GM19099 (cell line): ENCODE measurements around the gene GAGE12J.
"Not testable (repeated sequence)": the region's sequence is repeated elsewhere in the genome, so short reads cannot be mapped to it uniquely, and the experiment has no call there.

Experiments
- POLR2A ChIP-seq: IDR thresholded peaks from 3 replicates; pipeline ENCODE4 v1.6.1; 2011; ENCODE audit warnings: low read depth; ENCODE audit not compliant: insufficient read length; ENCODE audit errors: extremely low read depth

GAGE12J gene

GRCh38 chrX:49300703-49301102, 21.1 kb upstream of the GAGE12J start:
- no peak for TF ChIP-seq POLR2A

DNA sequence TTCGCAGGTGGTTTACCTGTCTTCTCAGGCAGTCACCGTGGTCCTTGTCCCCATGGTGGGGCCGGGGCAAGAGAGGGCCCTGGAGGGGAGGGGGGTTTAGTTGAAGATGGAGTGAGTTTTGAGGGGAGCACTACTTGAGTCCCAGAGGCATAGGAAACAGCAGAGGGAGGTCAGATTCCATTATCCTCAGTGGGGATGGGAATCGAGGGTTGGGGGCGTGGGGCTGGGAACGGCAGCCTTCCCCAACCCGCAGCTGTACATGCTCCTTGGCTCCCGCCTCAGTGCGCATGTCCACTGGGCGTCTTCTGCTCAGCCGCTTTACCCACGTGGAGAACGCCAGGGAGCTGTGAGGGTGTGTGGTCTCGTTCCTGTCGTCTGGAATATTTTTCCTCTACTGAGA, 18.5 kb upstream of the GAGE12J start, which contains the start of gene GAGE10:
TSS of gene GAGE10 (plus strand) at position 301 of the 400 bp plus-strand sequence. CDS start 1,214 bp downstream, outside the sequence.
- no peak for TF ChIP-seq POLR2A

- no peak for TF ChIP-seq POLR2A
Measured at GRCh38 chrX:49308604-49309269, 13.1 kb upstream of the GAGE12J start.

DNA sequence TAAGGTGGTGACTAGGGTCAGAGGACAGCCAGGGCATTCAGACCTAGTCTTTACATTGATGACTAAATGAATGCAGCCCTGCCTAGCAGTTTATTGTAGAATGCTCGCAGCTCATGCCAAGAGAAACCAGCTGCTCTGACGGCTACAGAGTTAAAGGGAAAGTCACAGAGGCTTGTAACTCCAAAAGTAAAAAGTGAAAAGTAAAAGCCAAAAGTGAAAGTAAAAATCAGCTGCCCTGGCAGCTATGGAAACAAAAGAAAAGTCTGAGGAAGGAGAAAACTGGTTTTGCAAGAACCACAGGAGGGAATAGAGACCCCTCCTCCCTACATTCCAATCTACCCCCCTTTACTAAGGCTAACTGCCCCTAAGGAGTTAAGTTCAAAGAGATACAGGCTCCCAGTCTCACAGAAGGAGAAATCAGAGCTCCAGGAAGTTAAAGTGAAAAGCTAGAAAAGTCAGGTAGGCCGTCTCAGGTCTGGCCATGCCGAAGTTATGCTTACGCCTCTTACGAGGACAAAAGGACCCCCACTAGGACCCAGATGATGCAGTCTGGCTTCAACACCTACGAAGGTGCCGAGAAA, 12.3 kb upstream of the GAGE12J start:
- TF ChIP-seq POLR2A, result no peak

GRCh38 chrX:49310371-49310770, 11.5 kb upstream of the GAGE12J start:
- TF ChIP-seq POLR2A, result no peak

DNA sequence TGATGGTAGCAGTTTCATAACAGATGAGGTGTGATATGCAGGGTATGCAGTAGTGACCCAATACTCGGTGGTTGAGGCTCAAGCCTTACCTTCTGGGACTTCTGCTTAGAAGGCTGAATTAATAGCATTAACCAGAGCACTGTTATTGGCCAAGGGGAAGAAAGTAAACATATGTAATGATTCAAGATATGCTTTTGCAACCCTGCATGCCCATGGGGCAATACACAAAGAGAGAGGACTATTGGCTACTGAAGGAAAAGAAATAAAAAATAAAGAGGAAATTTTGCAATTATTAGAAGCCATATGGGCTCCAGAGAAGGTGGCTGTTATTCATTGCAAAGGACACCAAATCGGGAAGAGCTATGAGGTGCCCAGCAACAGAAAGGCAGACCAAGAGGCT, 9.7 kb upstream of the GAGE12J start:
- no peak for TF ChIP-seq POLR2A

GRCh38 chrX:49316085-49316484, 5.8 kb upstream of the GAGE12J start:
- no peak for TF ChIP-seq POLR2A

DNA sequence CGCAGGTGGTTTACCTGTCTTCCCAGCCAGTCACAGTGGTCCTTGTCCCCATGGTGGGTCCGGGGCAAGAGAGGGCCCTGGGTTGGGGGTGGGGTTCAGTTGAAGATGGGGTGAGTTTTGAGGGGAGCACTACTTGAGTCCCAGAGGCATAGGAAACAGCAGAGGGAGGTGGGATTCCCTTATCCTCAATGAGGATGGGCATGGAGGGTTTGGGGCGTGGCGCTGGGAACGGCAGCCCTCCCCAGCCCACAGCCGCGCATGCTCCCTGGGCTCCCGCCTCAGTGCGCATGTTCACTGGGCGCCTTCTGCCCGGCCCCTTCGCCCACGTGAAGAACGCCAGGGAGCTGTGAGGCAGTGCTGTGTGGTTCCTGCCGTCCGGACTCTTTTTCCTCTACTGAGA, 9.4 kb downstream of the GAGE12J start, which contains the start of gene GAGE13:
TSS of gene GAGE13 (plus strand) at position 301 of the 400 bp plus-strand sequence. CDS start 1,156 bp downstream, outside the sequence.
- not testable (repeated sequence) for TF ChIP-seq POLR2A
